Measurements from ENCODE around the gene CHI3L2.
"Not testable (repeated sequence)": the region's sequence is repeated elsewhere in the genome, so short reads cannot be mapped to it uniquely, and the experiment has no call there.

The CHI3L2 gene

DNA sequence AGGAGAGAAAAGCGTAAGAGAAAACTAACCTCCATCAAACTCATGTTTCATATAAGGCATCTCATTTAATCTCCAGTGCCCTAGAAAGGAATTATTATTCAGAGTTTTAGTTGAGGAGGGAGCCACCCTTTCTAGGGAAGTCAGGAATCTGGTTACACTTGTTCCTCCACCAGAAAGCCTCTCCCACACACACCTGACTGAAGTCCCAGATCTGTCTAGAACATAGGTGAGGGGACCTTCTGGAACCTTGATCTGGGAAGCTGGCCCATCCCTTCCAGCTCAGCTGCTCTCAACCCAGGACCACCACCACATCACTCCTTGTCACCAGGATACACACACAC, 25.2 kb upstream of the CHI3L2 start:
- DNase-seq = no peak

DNA sequence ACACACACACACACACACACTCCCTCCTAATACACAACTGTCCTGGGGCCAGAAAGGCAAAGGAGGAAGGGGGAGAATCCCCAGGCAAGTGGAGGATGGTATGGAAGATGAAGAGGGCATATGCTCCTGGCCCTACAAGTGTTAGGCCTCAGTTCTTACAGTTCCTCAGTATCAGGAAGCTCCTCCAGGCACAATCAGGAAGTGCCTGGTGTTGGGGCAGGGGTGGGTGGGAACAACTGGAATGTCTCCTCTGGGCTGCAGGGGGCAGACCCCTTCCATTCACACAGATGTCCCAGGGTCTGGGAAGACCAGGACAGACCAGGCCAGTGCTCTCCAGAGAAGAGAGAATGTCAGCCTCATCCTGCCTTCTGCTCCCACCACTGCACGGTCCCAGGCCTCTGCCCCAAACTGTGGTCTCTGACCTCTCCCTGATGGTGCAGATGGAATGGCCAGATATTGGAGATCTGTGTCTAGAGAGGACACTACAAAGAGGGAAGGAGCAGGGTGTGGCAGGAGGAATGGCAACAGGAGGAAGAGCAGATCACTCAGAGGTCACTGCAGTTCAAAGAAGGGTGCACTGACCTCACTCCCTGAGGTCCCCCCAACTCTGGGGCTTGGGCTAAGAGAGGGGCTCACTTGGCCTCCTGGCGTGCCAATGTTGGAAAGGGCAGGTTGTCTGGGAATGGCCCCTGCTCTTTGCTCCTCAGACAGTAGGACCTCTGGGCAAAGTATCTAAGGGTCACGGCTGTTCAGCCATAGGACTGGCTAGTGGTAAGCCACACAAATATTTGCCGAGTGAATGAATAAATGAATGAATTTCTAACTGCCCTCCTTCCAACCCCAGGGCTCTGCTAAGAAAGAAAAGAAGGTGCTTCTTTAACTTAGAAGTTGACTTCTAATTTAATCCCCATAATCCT, 24.5 kb upstream of the CHI3L2 start:
- no peak for DNase-seq

DNA sequence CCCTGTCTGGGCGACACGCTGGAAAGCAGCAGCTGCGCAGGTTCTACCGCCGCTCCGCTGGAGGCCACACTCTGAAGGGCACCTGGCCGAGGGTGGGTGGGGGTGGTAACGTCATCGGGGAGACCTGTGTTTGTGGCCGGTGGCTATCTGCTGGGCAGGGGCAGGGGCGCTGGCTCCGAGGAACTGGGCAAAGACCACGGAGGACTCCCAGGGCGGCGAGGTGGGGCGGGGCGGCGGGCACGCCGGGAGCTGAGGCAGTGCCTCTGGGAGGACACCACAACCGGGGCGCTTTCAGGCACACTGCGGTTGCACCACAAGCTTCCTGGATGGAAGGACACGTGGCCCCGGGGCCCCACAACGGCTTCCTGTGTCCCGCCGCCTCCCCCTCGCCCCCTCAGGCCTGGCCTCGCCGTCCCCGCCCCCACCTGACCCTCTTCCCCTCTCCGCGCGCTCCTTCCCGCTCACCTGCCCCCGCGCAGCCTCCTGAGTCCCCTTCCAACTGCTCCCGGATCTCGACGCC, 23.8 kb upstream of the CHI3L2 start:
- peak in 12 of 56 donors; percentile 9 to 62 (median 26) for DNase-seq

DNA sequence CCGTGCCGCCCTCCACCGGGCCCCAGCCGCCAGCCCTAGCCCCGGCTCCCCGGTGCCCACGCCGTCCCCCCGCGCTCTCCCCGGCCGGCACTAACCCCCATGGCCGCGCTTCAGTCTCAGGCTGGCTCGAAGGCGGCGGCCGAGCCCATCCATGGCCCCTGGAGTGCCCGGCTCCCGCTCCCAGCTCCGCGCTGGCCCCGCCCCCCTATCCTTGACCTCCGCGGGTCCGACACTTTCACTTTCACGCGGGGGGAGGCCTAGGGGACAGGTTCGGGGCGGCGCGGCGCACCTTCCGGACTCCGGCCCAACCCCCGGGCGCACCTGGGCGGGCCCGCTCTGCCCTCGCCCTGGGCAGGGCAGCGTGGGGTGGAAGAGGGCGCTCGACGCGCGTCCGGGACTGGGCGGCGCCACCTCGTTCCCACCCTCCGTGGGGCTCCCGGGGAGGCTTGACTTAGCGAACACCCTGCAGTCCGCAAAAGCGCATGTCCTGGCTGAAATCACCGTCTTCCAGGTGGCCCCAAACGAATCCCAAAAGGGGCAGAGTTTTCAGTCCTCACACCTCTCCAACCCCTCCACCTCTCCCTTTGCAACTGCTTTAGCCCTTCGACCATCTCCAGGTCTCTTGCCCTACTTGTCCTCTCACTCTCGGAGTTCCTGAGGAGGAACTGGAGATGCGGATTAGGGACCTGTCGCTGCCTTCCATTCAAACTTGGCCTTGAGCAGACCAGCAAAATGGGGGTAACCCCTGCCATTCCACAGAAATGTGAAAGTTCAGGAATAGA, 23.1 kb upstream of the CHI3L2 start:
- peak in 2 of 56 donors; percentile 32 to 62 for DNase-seq

DNA sequence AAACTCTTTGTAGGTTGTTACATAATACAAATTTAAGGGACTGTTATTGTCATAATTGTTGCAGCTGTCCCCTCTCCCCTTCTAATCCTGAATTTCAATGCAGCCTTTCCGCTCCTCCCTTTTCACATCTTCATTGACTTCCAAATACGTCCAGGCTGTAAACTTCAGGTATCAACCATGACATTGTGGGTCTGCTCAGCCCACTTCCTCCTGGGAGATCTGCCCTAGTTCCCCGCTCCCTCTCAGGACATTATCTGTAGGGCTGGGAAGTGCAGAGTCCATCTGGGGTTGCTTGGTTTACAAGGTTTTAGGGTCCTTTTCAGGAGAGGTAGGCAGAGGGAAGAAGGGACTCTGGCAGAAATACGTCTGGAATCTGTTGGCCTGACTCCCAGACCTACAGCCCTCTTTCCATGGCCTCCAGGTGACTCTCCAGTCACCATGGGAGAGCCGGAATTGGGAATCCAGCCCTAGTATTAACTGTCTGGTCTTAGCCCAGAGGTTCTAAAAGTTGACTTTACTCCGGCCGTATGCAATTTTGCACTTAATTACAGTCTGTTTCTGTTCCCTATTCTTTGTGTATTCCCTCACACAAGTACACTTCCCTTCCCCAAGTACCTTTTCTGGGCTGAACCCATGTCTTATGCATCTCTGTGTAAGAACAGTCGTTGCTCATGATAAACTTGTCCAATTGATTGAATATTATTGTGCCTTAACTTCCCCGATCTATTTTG, 22.4 kb upstream of the CHI3L2 start:
- no peak for DNase-seq

DNA sequence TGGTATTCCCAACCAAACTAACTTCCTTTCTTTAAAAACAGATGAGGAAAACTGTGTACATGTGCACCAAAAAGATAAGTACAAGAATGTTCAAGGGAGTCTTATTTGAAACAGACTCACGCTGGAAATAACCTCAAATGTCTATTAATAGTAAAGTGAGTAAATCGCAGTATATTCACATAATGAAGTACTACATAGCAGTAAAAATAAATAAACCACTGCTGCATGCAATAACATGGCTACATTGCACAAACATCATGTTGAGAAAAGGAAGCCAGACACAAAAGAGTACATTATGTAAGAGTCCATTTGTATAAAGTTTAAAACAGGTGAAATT, 21.8 kb upstream of the CHI3L2 start:
- no peak for DNase-seq

DNA sequence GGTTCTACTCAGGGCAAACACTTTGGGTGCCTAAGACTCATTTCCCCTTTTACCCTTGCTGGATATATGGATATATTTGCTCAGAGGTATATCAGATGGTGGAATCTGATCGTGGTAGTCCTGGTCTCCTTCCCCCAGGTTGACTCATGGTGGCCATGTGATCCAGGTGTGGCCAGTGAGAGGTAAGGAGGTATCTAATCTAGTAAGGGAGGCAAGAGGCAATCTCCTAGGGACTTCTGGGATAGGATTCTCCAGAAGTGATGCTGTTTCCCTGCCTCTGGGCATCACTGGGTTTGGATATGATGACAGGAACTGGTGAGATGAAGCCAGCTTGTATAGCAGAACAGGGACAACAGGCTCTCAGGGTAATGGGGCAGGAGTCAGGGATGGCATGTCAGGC, 18.6 kb upstream of the CHI3L2 start:
- DNase-seq = no peak

DNA sequence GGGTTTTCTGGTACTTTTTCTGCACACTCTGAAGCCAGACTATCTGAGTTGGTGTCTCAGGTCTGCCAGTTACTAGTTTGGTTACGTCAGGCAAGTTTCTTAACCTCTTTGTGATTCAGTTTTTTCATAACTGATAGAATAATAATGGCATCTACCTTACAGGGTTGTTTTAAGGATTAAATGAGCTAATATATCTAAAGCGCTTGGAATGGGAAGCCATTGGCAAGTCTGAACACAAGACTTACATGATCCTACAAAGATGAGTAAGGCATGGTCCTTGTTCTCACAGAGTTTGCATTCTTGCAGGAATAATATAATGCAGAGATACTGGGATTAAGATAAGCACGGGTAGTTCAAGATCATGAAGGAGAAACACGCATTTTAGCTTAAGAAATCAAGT, 17.9 kb upstream of the CHI3L2 start:
- no peak for DNase-seq

DNA sequence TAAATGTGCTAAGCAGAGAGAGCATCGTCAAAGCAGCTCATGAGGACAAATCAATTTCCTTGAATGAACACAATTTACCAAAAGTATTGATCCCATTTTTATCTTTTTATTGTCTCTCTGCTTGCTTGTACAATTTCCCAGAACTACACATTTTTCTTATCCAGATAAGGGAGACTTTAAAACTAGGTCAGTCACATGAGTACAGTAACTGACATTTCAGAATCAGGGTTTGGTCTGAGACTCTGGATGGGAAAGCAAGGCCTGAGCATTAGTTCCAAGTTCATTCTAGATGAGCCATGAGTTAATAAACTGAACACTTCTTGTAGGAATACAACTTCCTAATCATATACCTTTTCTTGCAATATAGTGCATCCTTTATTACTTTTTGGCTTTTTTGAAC, 15.6 kb upstream of the CHI3L2 start:
- no peak for DNase-seq

DNA sequence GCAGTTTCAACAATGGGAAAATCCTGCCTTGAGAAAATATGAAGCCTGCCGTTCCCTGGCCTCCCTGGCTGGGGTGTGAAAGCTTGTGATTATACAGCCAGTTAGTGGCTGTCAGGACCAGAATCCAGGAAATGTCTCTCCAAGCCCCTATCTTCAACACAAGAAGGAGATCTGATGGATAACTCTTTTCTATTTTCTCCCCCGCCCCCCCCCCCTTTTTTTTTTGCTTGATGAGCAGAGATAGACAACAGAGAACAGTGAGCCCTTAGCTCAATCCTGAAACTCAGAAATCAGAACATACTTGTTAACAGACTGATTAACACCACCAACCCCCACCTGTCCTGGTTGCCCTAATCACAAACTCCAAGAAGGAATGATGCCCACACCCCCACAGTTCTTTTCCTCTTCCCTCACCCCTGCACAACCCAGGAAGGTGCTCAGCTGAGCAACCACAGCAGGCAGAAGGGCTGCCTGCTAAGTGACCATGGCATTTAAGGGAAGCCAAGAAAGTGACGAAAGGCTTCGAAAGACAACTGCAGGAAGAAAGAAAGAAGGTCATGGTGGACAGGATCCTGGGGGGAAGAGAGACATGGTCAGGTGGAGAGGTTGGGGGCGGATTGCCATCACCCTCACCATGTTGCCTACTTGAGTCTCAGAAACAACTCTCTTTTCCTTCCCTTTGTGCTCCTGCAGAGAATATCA, 14.7 kb upstream of the CHI3L2 start:
- no peak for DNase-seq

DNA sequence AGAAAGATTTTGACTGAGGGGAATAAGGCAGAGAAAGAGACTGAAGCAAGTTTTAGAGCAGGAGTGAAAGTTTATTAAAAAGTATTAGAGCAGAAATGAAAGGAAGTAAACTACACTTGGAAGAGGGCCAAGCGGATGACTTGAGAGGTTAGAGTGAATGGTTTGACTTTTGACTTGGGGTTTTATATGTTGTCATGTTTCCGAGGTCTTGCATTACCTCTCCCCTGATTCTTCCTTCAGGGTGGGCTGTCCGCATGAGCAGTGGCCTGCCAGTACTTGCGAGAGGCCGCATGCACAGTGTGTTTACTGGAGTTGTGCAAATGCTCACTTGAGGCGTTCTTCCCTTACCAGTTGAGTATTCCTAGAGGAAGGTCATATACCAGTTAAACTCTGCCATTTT, 14.1 kb upstream of the CHI3L2 start:
- DNase-seq = no peak

DNA sequence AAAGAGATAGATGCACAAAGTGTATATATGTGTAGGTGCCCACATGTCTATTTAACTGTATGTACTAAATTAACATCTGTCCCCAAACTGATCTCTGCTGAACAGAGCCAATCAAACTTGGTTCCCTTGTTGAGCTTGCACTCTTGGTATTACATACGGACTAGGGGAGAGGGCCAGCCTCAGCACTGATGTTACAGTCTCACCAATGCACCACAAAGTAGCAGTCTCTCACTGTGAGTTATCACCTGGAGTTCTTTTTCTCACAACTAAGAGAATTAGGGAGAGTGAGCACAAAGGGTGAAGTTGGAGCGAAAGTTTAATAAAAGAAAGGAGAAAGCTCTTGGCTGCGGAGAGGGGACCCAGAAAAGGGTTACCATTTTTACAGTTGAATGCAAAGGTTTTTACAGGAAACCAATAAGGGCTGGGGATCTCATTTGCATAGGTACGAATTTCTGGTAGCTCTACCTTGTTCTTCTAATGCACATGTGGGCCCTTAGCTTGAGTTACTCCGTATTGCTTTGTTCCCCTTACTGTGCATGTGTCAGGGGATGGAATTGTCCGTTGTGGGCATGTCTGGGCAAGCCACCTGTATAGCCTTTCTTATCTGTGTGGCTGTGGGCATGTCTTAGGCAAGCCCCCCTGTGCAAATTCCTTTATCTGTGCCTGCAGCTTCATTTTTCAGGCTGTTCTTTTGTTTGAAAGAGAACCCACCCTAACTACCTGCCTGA, 13.3 kb upstream of the CHI3L2 start:
- DNase-seq = no peak

DNA sequence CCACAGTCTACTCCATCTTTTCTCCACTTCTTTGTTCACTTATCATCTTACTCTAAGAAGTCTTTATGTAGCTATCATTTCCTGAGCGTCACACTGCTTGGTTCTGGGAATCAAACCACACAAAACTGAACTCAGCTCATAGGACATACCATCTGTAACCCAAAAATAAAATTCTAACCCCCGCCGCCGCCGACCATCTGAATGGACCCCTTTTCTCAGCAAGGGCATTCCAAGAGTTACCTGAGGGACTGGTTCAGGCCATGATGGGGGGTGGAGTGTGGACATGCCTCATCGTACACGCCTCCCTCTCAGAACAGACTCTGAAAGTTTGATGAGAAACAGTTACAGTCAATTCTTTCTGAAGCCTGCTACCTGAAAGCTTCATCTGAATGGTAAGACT, 12.6 kb upstream of the CHI3L2 start:
- no peak for DNase-seq

DNA sequence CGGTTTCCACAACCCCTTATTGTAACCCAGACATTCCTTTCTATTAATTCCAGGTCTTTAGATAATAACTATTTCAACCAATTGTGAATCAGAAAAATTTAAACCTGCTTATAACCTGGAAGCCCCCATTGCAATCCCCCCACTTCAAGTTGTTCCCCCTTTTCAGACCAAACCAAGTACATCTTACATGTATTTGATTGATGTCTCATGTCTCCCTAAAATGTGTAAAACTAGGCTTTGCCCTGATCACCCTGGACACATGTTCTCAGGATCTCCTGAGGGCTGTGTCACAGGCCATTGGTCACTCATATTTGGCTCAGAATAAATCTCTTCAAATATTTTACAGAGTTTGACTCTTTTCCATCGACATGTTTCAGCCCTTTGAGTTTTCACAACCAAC, 12.2 kb upstream of the CHI3L2 start:
- not testable (repeated sequence) for DNase-seq

DNA sequence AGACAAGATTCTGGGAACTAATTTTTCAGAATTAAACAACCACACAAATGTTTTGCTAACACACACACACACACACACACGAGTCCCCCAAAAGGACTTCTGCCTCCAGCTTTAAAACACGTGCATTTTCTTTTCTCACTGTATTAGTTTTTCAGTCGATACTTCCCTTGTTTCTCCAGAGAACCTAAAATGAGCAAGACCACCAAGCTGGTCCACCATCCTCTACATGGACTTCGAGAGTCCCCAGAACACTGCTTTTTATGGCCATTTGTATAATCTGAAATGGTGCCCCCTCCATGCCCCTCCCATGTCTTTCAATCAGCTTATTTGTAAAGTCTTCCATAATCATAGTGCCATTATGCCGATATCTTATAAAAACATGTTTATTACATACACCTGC, 10.8 kb upstream of the CHI3L2 start:
- DNase-seq = no peak

DNA sequence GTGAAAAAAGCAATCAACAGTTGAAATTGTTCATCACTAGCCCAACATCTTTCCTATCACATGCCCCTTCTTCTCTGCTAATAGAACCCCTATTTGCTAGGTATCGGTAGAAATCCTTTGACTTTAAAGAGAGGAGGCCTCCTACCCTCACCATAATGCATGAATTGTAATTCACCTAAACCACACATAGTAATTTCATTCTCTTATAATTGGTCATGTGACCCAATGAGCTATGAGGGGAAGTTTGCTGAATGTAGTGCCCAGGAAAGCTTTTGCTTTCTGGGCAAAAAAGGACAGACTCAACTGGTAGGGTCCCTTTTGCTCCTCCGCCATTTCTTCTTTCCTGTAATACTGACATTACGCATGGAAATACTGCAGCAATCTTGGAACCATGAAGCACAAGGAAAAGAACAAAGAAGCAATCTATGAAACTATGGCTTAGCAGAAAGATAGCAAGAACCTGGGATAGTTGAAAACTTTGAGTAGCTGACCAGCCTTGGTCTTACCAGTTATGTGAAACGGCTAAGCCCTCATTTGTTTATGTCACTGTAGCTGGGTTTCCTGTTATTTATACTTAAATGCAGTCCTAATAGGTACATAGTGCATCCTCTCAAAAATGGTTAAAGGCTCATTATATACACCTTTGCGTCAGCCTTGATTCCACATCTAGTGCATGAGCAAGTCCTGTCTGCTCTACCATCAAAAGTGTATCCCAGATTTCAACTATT, 10.2 kb upstream of the CHI3L2 start:
- no peak for DNase-seq

DNA sequence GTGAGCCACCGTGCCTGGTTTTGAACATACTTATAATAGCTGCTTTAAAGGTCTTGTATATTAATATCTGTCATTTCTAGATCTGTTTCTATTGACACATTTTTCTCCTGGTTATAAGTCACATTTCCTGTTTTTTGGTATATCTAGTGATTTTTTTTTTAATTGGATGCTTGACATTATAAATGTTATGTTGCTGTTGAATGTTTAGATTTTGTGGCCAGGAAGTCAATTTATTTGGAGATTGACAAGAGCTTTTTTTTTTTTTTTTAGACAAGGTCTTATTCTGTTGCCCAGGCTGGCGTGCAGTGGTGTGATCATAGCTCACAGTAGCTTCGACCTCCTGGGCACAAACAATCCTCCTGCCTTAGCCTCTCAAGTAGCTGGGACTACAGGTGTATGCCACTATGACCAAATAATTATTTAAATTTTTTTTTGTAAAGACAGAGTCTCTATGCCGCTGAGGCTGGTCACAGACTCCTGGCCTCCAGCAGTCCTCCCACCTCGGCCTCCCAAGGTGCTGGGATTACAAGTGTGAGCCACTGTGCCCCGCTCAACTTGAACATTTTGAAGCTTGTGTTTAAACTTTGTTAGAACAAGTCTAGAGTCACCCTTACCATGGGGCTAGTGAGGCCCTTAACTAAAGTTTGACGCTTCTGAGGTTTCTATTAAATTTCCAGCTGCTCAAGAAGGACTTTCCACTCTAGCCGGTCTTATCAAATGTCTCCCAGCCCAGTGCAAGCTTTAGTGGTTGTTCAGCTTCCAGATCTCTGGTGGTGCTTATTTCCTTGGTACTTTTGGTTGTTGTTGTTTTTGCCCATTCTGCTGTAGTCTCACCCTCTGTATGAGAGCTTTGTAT, 8.6 kb upstream of the CHI3L2 start:
- no peak for DNase-seq

DNA sequence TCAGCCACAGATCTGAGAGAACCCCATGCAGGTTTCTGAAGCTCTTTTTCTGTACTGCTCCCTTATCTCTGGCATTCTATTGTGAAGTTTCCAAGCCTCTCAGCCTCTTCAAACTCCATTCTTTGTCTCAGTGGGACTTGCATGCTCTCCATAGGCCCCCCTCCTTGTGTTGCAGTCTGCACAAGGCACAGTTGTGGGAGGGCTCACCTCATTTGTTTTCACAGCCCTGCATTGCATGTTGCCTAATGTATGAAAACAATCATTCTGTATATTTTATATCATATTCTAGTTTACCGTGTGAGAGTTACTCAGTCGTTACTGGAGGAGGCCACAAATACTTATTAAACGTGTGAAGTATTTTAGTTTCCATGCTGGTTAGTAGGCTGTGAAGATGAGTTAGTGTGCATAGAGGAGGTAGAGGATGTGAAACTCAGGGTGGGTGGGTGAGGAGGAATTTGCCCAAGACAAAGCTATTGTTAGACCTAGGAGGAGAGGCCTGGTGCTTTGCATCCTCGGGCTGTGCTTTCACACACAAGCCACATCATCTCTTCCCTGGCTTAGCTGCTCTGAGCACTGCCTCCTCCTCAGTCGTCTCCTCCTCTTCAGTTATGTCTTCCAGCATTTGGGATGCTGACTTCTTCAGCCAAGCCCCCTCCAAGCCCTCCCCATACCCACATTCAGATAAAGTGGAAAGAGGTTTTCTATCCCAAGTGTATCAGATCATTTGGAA, 7.8 kb upstream of the CHI3L2 start:
- DNase-seq = peak in 12 of 56 donors; percentile 5 to 52 (median 21)
